HepG2 (cell line): ENCODE measurements around the gene PEA15. TPM values are rescaled to one million over a fixed set of nuclear protein-coding genes. Genes with fewer than 3 reads are reported as not detected.

Source experiments
- ARID2 ChIP-seq: sonication (generic); formaldehyde crosslinking; IDR thresholded peaks from 2 replicates; pipeline ENCODE4 v1.8.1; 2022; ENCODE audit warnings: mild to moderate bottlenecking, missing genetic modification reagents, borderline replicate concordance
- ATRX ChIP-seq: sonication (generic); formaldehyde crosslinking; IDR thresholded peaks from 2 replicates; pipeline ENCODE4 v1.4.0; 2020; ENCODE audit warnings: missing genetic modification reagents, borderline replicate concordance
- CREBL2 ChIP-seq: sonication (generic); formaldehyde crosslinking; IDR thresholded peaks from 2 replicates; pipeline ENCODE4 v1.8.1; 2023; ENCODE audit warnings: missing genetic modification reagents, mild to moderate bottlenecking, borderline replicate concordance
- EEA1 ChIP-seq: sonication (generic); formaldehyde crosslinking; IDR thresholded peaks from 2 replicates; pipeline ENCODE4 v1.5.1; 2020; ENCODE audit warnings: mild to moderate bottlenecking, missing genetic modification reagents, borderline replicate concordance
- HDAC2 ChIP-seq: sonication (generic); formaldehyde crosslinking; IDR thresholded peaks from 2 replicates; pipeline ENCODE4 v1.4.0; 2020; ENCODE audit warnings: missing genetic modification reagents
- HES4 ChIP-seq: sonication (generic); formaldehyde crosslinking; IDR thresholded peaks from 2 replicates; pipeline ENCODE4 v1.9.0; 2021; ENCODE audit warnings: mild to moderate bottlenecking, missing genetic modification reagents, borderline replicate concordance
- HIVEP1 ChIP-seq: sonication (generic); formaldehyde crosslinking; IDR thresholded peaks from 2 replicates; pipeline ENCODE4 v1.4.0; 2020; ENCODE audit warnings: mild to moderate bottlenecking, missing genetic modification reagents
- HMGA1 ChIP-seq: sonication (generic); formaldehyde crosslinking; conservative IDR thresholded peaks from 2 replicates; pipeline ENCODE4 v1.4.0; 2020; ENCODE audit warnings: missing genetic modification reagents
- IRF1 ChIP-seq: sonication (generic); formaldehyde crosslinking; IDR thresholded peaks from 2 replicates; pipeline ENCODE4 v1.4.0; 2020; ENCODE audit warnings: low read depth, mild to moderate bottlenecking, missing genetic modification reagents
- JDP2 ChIP-seq: sonication (generic); formaldehyde crosslinking; IDR thresholded peaks from 2 replicates; pipeline ENCODE4 v1.8.1; 2022; ENCODE audit warnings: missing genetic modification reagents, borderline replicate concordance
- MYPOP ChIP-seq: sonication (generic); formaldehyde crosslinking; IDR thresholded peaks from 2 replicates; pipeline ENCODE4 v1.8.1; 2023; ENCODE audit warnings: mild to moderate bottlenecking, moderate library complexity, missing genetic modification reagents
- NONO ChIP-seq, 2 experiments: fragments of 450-650 bp in 1 of 2; sonication (generic) in 1 of 2; formaldehyde crosslinking in 1 of 2; IDR thresholded peaks in 1 of 2; conservative IDR thresholded peaks in 1 of 2; 2 replicates each; pipeline versions ENCODE4 v1.6.1 to v1.8.0; 2017 to 2022; ENCODE audit warnings: mild to moderate bottlenecking in 1 of 2, missing genetic modification reagents in 1 of 2, moderate library complexity in 1 of 2
- PAXIP1 ChIP-seq: sonication (generic); formaldehyde crosslinking; conservative IDR thresholded peaks from 2 replicates; pipeline ENCODE4 v1.4.0; 2020; ENCODE audit warnings: mild to moderate bottlenecking, missing genetic modification reagents, moderate library complexity
- PCBP1 ChIP-seq: fragments of 200-400 bp; formaldehyde crosslinking; IDR thresholded peaks from 2 replicates; pipeline ENCODE4 v1.6.1; 2017; ENCODE audit warnings: mild to moderate bottlenecking, low read depth, low read length, borderline replicate concordance
- SMAD1 ChIP-seq: sonication (generic); formaldehyde crosslinking; IDR thresholded peaks from 2 replicates; pipeline ENCODE4 v1.4.0; 2020; ENCODE audit warnings: missing genetic modification reagents, low read depth, mild to moderate bottlenecking, borderline replicate concordance
- TAF1 ChIP-seq: sonication (generic); formaldehyde crosslinking; IDR thresholded peaks from 2 replicates; pipeline ENCODE4 v1.4.0; 2020; ENCODE audit warnings: missing genetic modification reagents
- TOPORS ChIP-seq: sonication (generic); formaldehyde crosslinking; IDR thresholded peaks from 2 replicates; pipeline ENCODE4 v1.8.0; 2023; ENCODE audit warnings: mild to moderate bottlenecking, missing genetic modification reagents
- ZFYVE20 ChIP-seq: sonication (generic); formaldehyde crosslinking; IDR thresholded peaks from 2 replicates; pipeline ENCODE4 v1.8.0; 2023; ENCODE audit warnings: low read depth, mild to moderate bottlenecking, moderate library complexity, missing genetic modification reagents, borderline replicate concordance
- ZNF101 ChIP-seq: sonication (generic); formaldehyde crosslinking; IDR thresholded peaks from 2 replicates; pipeline ENCODE4 v1.4.0; 2020; ENCODE audit warnings: mild to moderate bottlenecking, low read depth, missing genetic modification reagents, borderline replicate concordance
- ZNF44 ChIP-seq: sonication (generic); formaldehyde crosslinking; IDR thresholded peaks from 2 replicates; pipeline ENCODE4 v1.5.1; 2020; ENCODE audit warnings: mild to moderate bottlenecking, missing genetic modification reagents
- ZNF569 ChIP-seq: sonication (generic); formaldehyde crosslinking; IDR thresholded peaks from 2 replicates; pipeline ENCODE4 v1.5.0; 2020; ENCODE audit warnings: mild to moderate bottlenecking, missing genetic modification reagents, moderate library complexity, borderline replicate concordance
- ZNF607 ChIP-seq: sonication (generic); formaldehyde crosslinking; IDR thresholded peaks from 2 replicates; pipeline ENCODE4 v1.5.1; 2020; ENCODE audit warnings: missing genetic modification reagents, mild to moderate bottlenecking, borderline replicate concordance
- polyA plus RNA-seq, 8 experiments: library from polyadenylated mRNA; depleted of rRNA in 3 of 8; stranded (reverse) in 7 of 8; unstranded in 1 of 8; fragments of >200 nt; fragmentation: Illumina TruSeq in 4 of 8; extraction: Trizol in 4 of 8; gene quantifications; 2 replicates each; pipeline versions ENCODE4 v1.2.1 to v1.2.3, GENCODE V29; 2011 to 2016; ENCODE audit warnings: low read depth in 4 of 8, missing spikeins in 1 of 8, mixed read lengths in 1 of 8; ENCODE audit not compliant: insufficient read depth in 1 of 8
- total RNA-seq, 5 experiments: library from RNA; depleted of rRNA; stranded (reverse); fragments of >200 nt; fragmentation: Illumina TruSeq; extraction: Trizol; gene quantifications; 2 replicates each; pipeline ENCODE4 v1.2.3, GENCODE V29; 2016; ENCODE audit warnings: low read depth in 1 of 5

The PEA15 gene
- total and polyA plus RNA-seq, 2 of the 13 experiments (the other 11 are each of a cell fraction or from before 2014, with no cell fraction given), result 12.1 to 35.2 TPM

GRCh38 chr1:160261893-160262794, 57.0 kb downstream of the PEA15 start, which contains the start of gene DCAF8 (continued):
- no peak for TF ChIP-seq TOPORS (CRISPR knock-in tag)
- no peak for TF ChIP-seq IRF1 (CRISPR knock-in tag)
- TF ChIP-seq HMGA1 (CRISPR knock-in tag), result no peak
- peak; percentile 88; the same call in 1 of the 2 replicates for TF ChIP-seq SMAD1 (CRISPR knock-in tag)
- TF ChIP-seq ZNF44 (CRISPR knock-in tag), result 0 out of 2 replicates have a peak, but pooled peaks have one; percentile 52
- TF ChIP-seq HDAC2 (CRISPR knock-in tag), result no peak
- TF ChIP-seq ZNF569 (CRISPR knock-in tag), result 0 out of 2 replicates have a peak, but pooled peaks have one; percentile 28
- TF ChIP-seq ARID2 (CRISPR knock-in tag), result no peak
- no peak for TF ChIP-seq JDP2 (CRISPR knock-in tag)
- peak; percentile 100 for TF ChIP-seq TAF1 (CRISPR knock-in tag)
- no peak for TF ChIP-seq NONO (IDR thresholded peaks at IDR 0.05)
- TF ChIP-seq NONO (CRISPR knock-in tag; conservative IDR thresholded peaks at IDR 0.05), result peak; percentile 84
- no peak for TF ChIP-seq ATRX (CRISPR knock-in tag)
- TF ChIP-seq HES4, result peak; percentile 95
- peak; percentile 60; the same call in 1 of the 2 replicates for TF ChIP-seq EEA1 (CRISPR knock-in tag)
- TF ChIP-seq HIVEP1, result peak; percentile 57
- TF ChIP-seq CREBL2 (CRISPR knock-in tag), result no peak; the same call in 1 of the 2 replicates
- peak; percentile 73; the same call in 1 of the 2 replicates for TF ChIP-seq ZFYVE20 (CRISPR knock-in tag)
- TF ChIP-seq ZNF607 (CRISPR knock-in tag), result peak; percentile 92
- peak; percentile 98 for TF ChIP-seq MYPOP (CRISPR knock-in tag)
- no peak for TF ChIP-seq PAXIP1 (CRISPR knock-in tag)
- no peak for TF ChIP-seq ZNF101
- peak; percentile 68; the same call in 1 of the 2 replicates for TF ChIP-seq PCBP1
